SKM-1 treated with dmso at 0.1 percent for 144 hours (cell line): ENCODE measurements around the gene POSTN.
"Not testable (repeated sequence)": the region's sequence is repeated elsewhere in the genome, so short reads cannot be mapped to it uniquely, and the experiment has no call there.

Source experiments
- DNase-seq: peaks from one replicate; lab custom pipeline; 2025; ENCODE audit not compliant: unreplicated experiment; lab: John Stamatoyannopoulos, UW

POSTN gene

DNA sequence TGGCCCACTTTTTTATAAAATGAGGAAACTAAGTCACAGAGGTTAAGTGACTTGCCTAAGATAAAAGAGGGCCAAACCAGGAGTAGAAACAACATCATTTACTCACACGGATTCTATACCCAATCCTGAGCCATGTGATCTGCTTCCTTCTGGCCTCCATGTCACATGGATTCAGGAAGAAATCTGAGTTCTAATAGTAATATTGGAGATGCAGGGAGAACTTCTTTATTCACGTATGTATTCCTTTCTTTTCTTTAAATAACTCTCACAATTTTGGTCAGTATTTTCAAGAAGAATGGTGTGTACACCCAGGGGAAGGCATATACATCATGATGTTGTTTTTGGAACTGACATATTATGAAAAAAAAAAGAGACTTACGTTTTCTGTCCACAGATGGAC, 1.8 kb downstream of the POSTN start:
- no peak for DNase-seq

DNA sequence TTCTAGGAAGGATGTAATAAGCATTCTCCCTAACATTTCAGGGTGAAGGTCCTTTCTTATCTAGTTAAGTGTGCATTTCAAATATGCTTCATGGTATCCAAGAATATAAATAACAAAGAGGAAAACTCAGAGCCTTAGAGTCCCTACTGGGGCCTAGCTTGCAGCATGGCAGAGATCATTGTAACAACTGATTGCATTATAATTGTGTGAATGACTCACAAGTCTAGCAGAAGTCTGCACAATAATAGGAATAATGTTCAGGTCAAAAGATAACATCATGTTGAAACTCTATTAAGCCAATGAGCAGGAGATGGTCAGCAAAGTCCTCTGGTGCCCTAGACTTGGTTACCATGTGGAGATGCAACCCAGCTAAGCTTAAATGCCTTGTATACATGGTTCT, 3.4 kb downstream of the POSTN start:
- DNase-seq, result no peak

DNA sequence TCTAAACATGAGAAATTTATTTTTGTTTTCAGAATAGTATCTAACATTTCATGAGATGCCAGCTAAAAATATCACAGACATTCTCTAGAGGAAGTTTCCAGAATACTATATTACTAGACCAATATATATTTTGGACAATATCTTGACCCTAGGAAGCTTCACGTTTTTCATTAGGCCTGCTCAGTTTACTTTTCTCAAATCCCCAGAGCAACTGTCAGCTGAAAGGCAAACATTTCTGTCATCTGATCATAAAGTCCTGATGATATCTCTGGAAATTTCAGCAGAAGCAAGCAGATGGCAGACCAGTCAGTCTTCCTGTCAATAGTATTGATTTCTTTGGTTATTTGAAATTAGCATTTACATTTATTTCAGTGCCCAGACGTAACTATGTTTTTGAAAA, 4.0 kb downstream of the POSTN start:
- DNase-seq, result no peak

DNA sequence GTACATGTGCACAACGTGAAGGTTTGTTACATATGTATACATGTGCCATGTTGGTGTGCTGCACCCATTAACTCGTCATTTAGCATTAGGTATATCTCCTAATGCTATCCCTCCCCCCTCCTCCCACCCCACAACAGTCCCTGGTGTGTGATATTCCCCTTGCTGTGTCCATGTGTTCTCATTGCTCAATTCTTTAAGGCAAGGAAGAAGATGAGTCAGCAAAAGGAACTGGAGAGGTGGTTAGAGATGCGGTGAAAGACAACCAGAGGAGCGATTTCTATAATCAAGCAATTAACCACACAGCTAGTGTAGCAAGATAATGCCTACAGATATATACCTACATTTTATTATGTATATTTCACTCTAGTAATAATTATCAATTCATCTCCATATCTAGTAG, 9.2 kb downstream of the POSTN start:
- DNase-seq, result not testable (repeated sequence)

DNA sequence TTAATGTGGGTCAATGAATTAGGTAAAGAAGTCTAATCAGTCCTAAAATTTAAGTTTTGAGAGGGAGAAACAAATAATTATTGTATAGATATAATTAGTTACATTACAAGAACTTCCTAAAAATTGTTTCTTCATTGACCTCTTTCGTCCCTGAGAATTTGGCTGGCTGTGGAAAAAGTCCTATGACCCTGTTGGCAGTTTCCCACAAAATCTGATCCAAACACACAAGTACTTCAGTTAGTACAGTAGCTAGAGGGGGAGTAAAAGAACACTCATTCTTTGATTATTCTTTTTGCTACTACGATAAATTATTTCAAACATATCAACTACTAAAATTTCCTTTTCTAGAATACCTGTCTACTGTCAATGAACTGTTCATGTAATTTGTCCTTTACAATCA, 11.3 kb downstream of the POSTN start:
- no peak for DNase-seq

DNA sequence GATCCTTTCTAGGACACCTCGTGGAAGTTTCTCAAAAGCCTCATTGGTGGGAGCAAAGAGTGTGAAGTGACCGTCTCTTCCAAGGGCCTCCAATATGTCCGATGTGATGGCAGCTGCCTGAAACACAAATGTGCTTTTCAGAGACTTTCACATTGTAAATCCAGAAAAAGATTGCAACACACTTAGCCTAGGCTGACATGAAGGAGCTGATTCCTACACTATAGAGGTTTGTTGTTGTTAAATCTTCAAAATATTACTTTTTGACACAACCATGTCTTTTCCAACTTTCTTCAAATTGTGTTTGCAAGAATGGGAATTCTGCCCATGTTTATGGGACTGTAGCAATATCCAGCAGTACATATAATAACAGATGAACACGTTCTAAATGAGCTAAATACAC, 12.4 kb downstream of the POSTN start:
- no peak for DNase-seq

DNA sequence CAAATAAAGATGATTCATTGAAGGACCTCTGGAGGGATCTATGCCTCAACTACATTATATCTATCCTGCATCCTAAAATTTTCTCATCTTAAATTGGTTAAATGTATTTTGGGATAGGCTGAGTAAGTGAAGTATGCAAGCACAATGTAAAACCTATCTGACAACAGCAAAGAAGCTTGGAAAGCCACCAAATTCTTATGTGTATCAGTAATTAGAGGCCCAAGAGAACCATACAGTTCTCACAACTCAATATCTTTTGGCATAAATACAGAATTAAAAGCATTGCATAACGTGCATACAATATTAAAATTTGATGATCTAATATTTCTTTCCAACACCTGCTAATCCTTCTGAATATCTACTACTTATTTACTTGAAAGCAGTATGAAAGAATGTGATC, 13.0 kb downstream of the POSTN start:
- DNase-seq, result no peak

DNA sequence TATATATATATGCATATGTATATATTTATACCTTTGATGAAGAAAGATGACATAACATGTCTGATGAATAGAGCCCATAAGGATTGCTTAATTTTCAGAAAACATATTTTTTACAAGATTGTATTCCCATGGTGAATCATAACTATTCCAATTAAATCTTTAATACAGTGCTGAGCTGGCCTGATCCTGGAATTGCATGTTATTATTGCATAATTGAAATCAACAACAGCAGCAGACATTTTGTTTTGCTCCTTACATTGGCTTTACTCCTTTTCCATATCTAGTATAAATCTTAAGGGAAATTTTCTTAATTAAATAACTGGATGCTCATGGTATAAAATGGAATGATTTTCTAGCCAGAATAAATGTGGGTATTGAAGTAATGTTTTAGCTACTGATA, 22.0 kb downstream of the POSTN start:
- no peak for DNase-seq

DNA sequence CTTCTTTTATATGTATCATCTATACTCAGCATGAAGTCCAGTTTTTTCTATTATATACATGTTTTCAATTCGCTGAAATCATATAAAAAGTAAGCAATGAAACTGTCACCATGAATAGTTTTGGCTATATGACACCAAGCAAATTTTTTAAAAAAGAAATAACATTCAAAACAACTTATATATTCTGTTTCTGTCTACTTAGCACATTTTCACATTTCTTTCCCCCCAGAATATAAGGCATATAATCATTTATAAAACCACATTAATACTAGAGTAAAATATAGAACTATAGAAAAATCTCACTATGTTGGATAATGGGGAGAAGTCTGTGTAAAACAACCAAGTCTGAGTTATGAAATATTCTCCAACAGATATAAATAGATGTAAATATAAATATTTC, 33.1 kb downstream of the POSTN start:
- DNase-seq, result no peak

DNA sequence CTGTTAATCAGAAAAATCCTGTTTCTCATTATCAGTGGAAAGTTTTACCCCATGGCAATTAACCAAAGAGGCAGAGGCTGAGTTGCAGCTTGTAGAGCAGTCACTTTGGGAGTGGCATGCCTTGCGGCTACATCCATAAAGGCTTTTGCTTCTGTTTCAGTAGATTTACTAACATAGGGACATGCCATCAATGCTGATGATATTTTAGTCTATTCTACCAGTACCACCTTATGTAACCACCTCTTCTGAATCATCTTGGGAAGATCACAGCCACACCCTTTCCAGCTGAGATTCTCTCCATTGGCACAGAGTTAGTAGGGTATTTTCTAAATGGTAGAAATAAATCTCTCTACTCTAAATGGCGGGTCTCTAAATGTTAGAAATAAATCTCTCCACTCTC, 37.5 kb downstream of the POSTN start:
- DNase-seq, result no peak

DNA sequence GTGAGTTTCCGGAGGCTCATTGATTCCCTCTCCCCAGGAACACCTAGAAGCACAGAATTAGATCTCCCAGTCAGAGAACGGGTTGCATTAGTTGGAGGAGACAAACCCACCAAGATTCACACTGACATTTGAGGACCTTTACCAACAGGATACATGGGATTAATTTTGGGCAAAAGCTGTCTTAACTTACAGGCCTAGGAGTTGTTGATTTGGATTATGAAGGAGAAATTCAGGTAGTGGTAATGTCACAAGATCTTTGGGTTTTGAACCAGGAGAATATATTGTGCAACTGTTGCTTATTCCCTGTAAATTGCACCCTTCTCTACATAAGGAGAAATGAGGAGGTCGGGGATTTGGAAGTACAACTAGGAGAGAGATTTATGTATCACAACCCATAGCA, 38.0 kb downstream of the POSTN start:
- DNase-seq, result no peak

DNA sequence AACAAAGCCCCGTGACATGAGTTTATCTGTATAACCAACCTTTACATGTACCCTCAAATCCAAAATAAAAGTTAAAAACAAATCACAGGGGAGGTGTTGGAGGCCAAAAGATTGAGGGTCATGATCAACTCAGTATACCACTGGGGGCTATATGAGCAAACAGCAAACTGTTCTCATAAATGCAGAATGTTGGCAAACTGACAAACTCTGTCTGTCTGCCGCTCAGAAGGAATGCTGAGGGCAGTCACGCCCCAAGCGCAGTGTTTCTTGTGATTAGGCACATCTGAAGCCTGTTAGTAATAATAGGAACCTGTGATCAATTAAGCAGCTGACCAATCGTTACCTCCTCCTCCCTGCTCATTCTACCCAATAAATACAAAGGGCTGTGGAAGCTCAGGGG, 39.8 kb downstream of the POSTN start:
- DNase-seq, result not testable (repeated sequence)

DNA sequence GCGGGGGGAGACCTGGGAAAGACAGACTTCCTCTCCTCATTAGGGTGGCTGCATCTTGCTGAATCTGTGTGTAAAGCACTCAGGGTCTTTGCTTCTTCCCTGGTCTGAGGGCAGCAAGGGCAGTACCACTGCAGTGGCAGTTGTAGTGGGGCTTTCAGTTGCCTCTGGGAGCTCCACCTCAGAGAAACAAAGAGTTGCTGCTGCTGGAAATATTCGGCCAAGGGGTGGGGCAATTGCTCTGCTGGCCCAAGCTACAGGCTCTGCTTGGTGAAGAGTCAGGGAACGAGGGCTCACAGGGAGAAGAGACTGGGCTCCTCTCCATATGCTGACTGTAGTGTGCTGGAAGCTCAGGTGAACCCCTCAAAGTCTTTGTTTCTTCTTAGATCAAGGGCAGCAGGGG, 52.5 kb downstream of the POSTN start:
- no peak for DNase-seq

DNA sequence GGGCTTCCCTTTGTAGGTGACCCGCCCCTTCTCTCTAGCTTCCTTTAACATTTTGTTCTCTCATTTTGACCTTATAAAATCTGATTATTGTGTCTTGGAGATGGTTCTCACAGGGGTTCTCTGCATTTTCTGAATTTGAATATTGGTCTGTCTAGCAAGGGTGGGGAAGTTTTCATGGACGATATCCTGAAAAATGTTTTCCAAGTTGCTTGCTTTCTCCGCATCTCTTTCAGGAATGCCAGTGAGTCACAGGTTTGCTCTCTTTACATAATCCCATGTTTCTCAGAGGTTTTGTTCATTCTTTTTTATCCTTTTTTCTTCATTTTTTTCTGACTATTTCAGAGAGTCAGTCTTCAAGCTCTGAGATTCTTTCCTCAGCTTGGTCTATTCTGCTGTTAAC, 53.6 kb downstream of the POSTN start:
- DNase-seq, result no peak

DNA sequence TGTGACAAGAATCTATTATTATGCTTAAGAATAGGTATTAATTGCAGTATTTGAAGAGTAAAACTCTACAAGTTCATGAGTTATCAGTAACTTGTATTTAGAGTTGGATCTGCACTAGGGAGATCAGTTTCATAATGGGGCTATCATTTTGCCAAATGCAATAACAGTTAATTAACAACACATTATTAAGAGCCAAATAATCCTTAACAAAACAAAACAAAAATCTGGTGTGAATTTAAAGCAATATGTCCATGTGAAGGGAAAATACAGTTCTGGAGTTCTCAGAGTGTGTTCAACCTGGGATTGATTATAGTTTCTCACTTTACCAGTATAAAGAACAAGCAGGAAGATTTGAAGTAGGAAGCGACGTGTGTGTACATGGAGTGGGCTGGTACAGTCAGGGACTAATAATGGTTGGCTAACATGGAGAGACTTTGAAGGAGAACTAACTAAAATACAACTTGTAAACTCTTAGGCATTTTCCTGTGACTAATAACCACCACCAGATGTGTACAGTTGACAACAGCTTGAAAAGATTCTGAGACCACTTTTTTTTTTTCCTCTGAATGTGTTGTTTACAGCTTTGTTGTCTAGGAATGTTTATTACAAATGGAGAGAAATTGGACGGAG, 58.5 kb downstream of the POSTN start:
- DNase-seq, result no peak

DNA sequence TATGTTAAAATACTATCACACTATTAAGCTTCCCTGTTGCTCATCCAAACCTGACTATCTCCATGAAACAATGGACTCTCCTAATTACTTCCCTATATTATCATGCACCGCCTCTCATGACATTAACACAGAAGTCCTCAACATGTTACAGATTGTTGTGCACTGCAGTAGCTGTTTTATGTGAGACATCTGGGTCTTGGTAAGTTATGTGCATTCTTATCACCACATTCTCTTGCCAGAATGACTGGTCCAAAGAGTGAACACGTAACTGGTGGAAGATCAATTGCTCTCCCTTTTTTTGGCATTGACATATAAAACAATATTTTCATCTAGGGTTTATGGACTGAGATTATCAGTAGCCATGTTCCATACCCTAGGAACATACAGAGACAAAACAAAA, 59.4 kb downstream of the POSTN start:
- no peak for DNase-seq

DNA sequence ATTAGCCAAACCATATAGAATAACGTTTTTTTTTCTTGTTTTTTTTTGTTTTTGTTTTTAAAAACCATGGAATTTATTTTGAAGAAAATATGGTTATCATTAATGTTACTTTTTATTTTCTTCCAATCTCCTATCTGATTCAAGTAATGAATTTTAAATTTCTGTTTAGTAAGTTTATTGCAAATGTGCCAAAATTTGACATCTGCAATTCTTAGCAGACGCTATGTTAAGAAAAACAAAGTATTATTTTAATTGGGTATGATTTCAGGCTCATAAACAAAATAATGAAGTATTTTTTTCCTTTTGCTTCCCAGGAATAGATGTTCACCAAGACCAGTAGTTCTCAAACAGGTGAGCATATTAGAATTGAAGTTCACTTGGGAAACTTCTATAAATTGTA, 63.1 kb downstream of the POSTN start:
- DNase-seq, result no peak

DNA sequence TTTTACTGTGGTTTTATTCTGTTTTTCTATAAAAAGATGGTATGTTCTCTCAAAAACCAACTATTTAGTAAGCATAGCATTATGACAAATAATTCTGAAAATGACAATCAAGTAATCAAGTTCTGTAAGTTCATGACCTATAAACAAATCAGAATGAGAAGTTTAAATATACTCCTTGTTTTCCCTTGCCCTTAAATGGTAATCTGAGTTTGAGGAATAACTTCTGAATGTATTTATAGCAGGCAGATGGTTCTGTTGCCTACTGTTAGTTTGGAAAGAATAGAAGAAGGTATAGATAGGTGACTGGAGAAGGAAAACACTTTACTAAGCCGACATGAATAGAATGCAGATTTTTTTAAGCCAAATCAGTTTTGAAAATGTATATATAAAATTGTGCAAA, 63.9 kb downstream of the POSTN start:
- DNase-seq, result no peak

DNA sequence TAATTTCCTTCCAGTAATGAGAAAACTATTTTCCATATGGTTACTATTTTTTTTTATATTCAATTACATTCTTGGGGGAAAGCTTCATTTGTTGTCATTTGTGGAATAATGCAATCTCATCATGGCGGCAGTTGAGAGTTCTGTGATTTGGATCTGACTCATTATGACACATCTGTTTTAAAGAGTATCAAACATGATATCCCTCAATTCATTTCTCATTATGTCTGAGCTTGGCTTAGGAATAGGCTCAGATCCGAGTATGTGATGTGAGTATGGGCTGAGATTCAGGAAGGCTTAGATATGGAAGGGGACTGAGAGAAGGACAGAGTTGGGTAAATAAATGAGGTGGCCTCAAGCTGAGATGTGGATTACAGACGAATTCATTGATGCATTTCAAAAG, 64.4 kb downstream of the POSTN start:
- DNase-seq, result no peak

DNA sequence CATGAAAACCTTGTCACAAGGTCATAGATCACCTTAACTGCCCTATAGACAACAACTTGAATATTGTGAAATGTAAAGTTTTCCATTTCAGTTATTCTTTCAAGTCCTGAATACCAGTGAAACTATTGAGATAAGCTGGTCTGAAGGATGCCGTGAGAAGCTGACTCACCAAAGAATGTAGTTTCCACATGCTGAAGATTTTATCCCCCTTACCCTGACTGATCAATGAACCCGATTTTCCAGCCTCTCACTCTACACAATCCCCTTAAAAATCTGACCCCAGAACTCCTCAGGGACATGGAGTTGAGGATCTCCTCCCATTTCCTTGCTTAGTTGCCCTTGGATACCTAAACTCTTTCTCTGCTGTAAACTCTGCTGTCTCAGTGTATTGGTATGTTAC, 67.5 kb downstream of the POSTN start:
- no peak for DNase-seq

DNA sequence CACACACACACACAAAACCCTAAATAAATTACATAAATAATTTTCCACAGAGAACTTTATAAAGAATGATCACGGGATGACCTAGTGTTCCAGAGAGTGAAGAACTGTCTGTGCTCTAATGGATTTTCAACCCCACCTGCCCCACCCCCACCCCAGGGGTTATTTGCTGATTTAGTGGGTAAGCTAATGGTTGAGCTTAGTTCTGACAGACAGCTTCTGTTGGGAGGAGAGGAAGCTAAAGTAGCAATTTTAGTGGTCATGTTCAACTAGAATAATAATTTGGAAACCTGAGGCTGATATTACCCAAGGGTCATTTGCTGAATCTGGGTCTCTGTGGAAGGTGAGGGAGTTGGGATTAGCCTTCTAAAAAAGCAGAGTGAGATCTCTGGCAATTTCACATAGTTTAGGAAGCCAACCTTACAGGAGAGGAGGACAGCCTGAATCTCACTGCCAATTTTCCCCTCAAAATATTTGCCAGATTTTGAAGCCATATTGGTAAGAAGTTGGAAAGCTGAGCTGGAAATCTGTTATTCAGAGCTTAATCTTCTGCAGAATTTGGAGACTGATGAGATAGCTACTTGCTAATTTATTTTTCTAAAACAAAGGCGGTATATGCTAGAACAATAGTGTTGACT, 68.7 kb downstream of the POSTN start:
- DNase-seq, result no peak

DNA sequence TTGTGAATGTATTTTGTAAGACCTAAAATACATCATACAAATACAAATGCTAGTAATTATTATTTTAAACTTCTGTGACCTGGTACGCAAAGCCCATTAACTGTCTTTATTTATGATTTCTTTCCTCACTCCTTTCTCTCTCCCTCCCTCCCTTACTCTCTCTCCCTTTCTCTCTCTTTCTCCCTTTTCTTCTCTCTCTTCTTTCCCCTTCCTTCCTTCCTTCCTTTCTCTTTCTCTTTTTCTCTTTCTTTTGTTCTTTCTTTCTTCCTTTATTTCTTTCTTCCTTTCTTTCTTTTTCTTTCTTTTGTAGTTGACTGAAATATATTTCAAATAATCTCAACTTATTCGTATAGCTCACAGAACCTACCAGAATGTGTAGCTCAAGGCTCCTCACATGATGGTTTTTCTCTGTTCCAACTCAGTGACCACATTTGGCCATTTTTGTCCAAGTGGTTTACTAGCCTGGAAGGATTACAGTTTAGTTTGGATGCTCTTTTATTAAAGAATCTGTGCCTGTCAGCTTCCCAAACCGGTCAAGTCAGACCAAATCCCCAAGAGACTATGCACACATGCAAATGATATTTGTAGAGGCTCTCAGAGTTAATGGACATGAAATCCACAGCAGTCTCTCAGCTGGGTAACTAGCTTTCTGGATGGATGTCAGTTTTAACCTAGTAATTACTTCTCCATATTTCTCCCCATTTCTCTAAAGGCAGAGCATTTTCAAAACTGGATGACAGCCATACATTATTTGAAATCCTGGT, 71.7 kb downstream of the POSTN start:
- no peak for DNase-seq

DNA sequence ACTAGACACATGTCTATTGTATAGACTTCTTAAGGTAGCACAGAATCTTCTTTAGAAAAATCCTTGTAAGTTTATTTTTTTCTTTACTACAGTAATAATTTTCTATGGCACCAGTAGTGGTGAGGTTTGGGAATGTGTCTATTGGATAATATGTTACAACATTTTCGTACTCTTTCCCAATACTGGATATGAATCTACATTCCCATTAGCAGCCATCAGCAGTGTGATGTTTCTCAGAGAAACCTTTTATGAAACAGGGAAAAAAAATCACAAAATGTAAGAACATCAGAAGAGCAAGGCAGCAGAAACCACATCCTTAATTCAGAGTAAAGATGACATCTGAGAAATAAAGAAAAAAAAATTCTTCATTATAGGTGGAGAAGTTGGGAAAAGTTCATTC, 83.3 kb downstream of the POSTN start:
- DNase-seq, result no peak
